Activated naive CD4-positive, alpha-beta T cell treated with anti-CD3 and anti-CD28 coated beads, Interleukin-2, amount 10 ng/mL, durations not matched to agents 7 days and 5 days (primary cell): ENCODE data around the gene ATP11C.

Source experiments
- CTCF ChIA-PET: fragments of 350-600 bp; sonication (Branson Sonifier 250); formaldehyde crosslinking; loops from one replicate; lab custom pipeline; 2021; ENCODE audit warnings: antibody characterized with exemption; lab: Charles Lee
- DNase-seq: peaks from one replicate; pipeline ENCODE4 v3.0.0-alpha.2; 2020
- H3K27ac Mint-ChIP-seq: one replicate; pipeline ENCODE4 v1.8.0; 2021; ENCODE audit warnings: mild to moderate bottlenecking, moderate library complexity, mixed read lengths
- H3K27me3 Mint-ChIP-seq: one replicate; pipeline ENCODE4 v1.8.0; 2021; ENCODE audit warnings: mild to moderate bottlenecking, mixed read lengths
- H3K36me3 Mint-ChIP-seq: one replicate; pipeline ENCODE4 v1.8.0; 2021; ENCODE audit warnings: mixed read lengths
- H3K4me1 Mint-ChIP-seq: one replicate; pipeline ENCODE4 v1.8.0; 2021; ENCODE audit warnings: mixed read lengths
- H3K4me3 Mint-ChIP-seq: one replicate; pipeline ENCODE4 v1.8.0; 2021; ENCODE audit warnings: mild to moderate bottlenecking, moderate library complexity, mixed read lengths
- H3K9me3 Mint-ChIP-seq: one replicate; pipeline ENCODE4 v1.8.0; 2021; ENCODE audit warnings: mixed read lengths

Gene ATP11C

DNA sequence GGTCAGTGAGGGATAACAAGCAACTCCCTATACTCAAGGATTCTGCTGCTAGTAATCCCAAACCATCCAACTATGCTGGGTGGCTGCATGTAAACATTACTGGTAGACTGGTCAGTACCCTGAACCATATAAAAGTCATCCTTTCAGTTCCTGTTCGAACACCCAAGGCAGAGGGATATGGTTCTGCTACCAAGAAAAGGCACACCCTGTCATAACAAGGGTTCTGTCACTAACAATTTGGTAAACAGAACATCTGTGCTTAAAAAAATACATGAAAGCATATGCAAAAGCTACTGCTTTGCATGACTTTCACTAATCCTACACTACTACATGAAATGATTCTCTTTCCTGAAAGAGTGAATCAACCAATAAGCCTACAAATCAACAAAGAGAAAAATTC lies 148.0 kb downstream of the ATP11C start:
- Mint-ChIP-seq H3K27ac (no peak overlapping the region), H3K36me3 (peaks cover 27% of the 10 kb centered on the region), H3K4me3 (no peak overlapping the region), H3K27me3 (no peaks in the 10 kb centered on the region), H3K9me3 (no peaks in the 10 kb centered on the region), H3K4me1 (peaks cover 4% of the 10 kb centered on the region)
- CTCF ChIA-PET = no interaction called here
- DNase-seq = no peak

DNA sequence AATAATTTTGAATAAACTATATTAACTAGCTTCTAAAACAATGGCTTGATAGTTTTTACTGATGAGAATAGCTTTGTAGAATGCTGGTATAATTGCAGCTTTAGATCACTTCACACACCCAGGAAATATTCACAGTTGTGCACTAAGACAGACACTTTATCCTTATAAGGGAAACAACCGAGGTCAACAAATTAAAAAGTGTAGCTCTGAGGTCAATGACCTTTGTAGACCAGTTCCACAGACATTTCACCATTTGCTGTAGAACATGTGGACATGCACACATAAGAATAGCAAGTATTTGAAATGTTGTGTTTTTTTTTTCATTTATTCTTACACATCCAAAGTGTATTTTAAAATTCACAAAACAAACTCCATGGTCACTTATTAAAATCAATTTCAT lies 148.9 kb downstream of the ATP11C start:
- Mint-ChIP-seq H3K36me3 (peaks cover 29% of the 10 kb centered on the region), H3K4me1 (peaks cover 4% of the 10 kb centered on the region), H3K4me3 (no peak overlapping the region), H3K9me3 (no peaks in the 10 kb centered on the region), H3K27me3 (no peaks in the 10 kb centered on the region), H3K27ac (no peak overlapping the region)
- DNase-seq = no peak
- CTCF ChIA-PET = no interaction called here

DNA sequence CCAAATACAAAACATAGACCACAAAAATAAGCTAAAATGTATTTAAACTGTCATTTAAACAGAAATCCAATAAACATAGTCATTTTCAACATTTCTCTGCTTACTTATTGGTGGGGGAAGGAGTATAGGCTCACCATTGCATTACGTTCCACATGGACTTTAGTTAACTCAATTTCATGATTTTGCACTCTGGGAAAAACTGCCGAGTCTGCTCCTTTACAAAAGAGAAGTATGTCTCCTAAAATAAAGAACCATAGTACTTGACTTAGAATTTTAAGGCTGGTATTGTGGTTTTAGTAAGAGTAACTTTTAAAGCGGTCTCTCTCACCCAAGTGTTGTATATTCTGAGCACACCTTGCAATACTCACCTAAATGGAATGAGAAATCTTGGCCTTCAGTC lies 149.8 kb downstream of the ATP11C start:
- H3K27ac Mint-ChIP-seq = no peak overlapping the region
- no peak for DNase-seq
- H3K4me3 Mint-ChIP-seq = no peak overlapping the region
- H3K27me3 Mint-ChIP-seq = no peaks in the 10 kb centered on the region
- peaks cover 4% of the 10 kb centered on the region for H3K4me1 Mint-ChIP-seq
- H3K9me3 Mint-ChIP-seq = no peaks in the 10 kb centered on the region
- CTCF ChIA-PET = no interaction called here
- H3K36me3 Mint-ChIP-seq = peaks cover 28% of the 10 kb centered on the region

DNA sequence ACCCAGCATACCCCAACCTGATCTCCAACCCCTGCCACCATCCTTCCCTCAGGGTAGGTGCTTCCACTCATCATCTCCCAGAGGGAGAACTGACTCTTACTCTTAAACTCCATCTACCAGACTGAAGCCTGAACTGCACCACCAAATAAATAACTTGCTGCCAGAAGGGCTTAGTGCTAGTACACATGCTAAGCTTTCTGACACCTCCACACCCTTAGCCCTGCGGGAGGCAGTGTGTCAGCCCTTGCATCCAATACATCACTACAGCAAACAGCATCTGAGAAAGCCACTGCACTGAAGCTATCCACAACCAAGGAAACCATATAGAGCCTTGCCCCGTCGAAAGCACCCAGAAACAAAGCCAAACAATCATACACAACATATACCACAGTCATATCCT lies 156.3 kb downstream of the ATP11C start:
- Mint-ChIP-seq H3K36me3 (peaks cover 45% of the 10 kb centered on the region), H3K9me3 (peaks cover 10% of the 10 kb centered on the region)
- CTCF ChIA-PET = no interaction called here

DNA sequence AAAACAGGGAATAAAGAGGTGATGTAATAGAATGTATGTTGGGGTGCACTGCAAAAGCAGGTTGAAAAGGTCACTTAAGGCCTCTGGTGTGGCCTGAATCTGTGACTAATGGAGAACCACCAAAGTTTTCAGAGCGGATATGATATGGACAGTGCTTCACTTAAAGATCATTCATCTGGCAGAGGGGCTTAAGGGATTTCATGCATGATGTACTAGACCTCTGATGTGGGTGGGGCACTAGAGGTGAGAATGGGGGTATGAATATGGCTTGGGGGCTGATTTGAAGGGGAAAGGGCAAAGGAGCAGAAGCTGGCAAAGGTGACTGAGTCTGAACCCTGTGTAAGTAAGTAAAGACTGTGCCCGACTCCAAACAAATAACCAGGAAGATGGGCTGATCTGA lies 162.5 kb downstream of the ATP11C start:
- H3K36me3 Mint-ChIP-seq = peaks cover 44% of the 10 kb centered on the region
- no peaks in the 10 kb centered on the region for H3K4me1 Mint-ChIP-seq
- CTCF ChIA-PET = no interaction called here
- no peak for DNase-seq
- H3K27ac Mint-ChIP-seq = no peak overlapping the region
- H3K27me3 Mint-ChIP-seq = no peaks in the 10 kb centered on the region
- no peak overlapping the region for H3K4me3 Mint-ChIP-seq
- H3K9me3 Mint-ChIP-seq = peaks cover 10% of the 10 kb centered on the region

More for the DNA sequence above, 156.3 kb downstream of the ATP11C start:
- no peak for DNase-seq
- no peaks in the 10 kb centered on the region for H3K27me3 Mint-ChIP-seq
- peak overlapping the region; percentile 16 for H3K27ac Mint-ChIP-seq
- no peak overlapping the region for H3K4me3 Mint-ChIP-seq
- H3K4me1 Mint-ChIP-seq = no peaks in the 10 kb centered on the region

DNA sequence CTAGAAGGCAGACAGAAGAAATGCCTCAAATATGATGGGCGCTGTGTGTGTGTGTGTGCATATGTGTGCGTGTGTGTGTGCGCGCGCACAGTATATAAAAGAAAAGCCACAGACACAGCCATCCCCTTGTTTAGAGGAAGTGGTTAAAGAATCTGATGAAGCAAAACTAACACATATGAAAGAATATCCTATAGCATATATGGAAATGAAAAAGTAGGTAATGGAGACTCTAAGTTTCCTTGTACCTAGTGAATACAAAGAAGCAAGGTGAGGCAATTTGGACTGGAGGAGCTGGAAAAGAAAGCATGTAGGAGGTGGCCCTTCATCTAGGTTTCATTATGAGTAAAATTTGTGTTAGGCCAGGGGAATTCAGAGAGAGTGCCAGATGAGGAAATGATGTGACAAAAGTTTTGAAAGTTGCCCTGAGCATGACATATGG lies 166.3 kb downstream of the ATP11C start:
- Mint-ChIP-seq H3K4me3 (no peak overlapping the region), H3K36me3 (peaks cover 19% of the 10 kb centered on the region), H3K4me1 (no peaks in the 10 kb centered on the region), H3K27ac (no peak overlapping the region), H3K27me3 (no peaks in the 10 kb centered on the region), H3K9me3 (no peaks in the 10 kb centered on the region)
- DNase-seq = peak; percentile 62
- CTCF ChIA-PET = interaction anchor here (1.3 kb wide), 1 partner anchor 200 kb away, joined by 3 read pairs; no protein-coding TSS in a partner anchor

DNA sequence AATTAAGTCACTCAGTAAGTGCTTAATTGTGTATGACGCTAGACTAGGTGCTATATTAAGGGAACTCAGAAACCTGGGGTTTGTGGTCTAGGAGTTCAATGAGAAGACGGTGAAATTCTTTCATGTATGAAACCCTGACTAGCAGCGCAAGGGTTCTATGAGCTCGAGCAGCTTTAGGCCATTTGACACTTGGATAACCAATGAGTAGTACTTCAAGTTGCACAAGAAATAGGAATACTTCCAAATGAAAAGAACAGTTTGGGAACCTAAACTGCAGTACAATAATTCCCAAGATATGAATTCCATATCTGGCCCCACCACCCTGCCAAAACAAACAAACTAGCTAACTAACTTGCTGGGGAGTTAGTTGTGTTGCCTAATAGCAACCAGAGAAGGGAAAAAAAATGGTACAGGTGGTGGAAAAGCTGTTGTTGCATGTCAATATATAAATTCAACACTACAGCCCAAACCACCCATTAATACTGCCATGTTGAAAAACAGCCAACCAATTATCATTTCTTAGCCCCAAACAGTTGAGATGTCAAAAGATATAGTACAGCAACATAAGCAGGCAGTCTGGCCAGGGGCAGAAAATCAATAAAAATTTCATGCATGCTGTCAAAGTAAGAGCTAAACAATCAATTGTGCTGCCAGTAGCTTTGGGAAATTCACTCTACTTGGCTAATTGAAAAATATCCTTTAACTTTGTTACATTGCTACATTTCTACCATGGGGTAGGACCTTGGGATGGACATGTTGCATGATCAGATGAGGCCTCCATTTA lies 170.3 kb downstream of the ATP11C start:
- Mint-ChIP-seq H3K4me3 (no peak overlapping the region), H3K4me1 (no peaks in the 10 kb centered on the region), H3K27me3 (no peaks in the 10 kb centered on the region), H3K9me3 (no peaks in the 10 kb centered on the region), H3K27ac (no peak overlapping the region), H3K36me3 (no peaks in the 10 kb centered on the region)
- no peak for DNase-seq
- CTCF ChIA-PET = no interaction called here

DNA sequence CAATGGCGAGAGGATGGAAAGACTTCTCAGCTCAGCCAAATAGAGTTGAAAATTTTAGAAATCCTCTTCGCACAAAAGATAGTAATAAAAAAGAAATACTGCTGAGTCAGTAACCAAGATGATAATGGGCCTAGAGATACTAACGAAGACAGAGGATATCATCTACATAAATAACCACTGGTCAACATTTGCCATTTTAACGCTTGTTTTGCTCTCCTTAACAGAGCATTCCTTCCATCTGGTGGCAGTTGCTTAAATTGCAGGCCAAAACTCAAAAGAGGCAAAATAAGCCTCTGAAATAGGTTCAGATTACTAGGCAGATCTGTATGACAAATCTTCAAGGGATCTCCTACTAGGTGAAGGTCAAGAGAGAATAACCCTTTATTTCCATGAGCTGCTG lies 173.2 kb downstream of the ATP11C start:
- DNase-seq = no peak
- H3K9me3 Mint-ChIP-seq = peaks cover 5% of the 10 kb centered on the region
- peaks cover 18% of the 10 kb centered on the region for H3K36me3 Mint-ChIP-seq
- H3K4me3 Mint-ChIP-seq = no peak overlapping the region
- no peaks in the 10 kb centered on the region for H3K27me3 Mint-ChIP-seq
- H3K27ac Mint-ChIP-seq = no peak overlapping the region
- H3K4me1 Mint-ChIP-seq = no peaks in the 10 kb centered on the region
- CTCF ChIA-PET = interaction anchor here (0.9 to 1.7 kb wide), 2 partner anchors 9 to 25 kb away, joined by 3 to 4 read pairs; no protein-coding TSS in a partner anchor

DNA sequence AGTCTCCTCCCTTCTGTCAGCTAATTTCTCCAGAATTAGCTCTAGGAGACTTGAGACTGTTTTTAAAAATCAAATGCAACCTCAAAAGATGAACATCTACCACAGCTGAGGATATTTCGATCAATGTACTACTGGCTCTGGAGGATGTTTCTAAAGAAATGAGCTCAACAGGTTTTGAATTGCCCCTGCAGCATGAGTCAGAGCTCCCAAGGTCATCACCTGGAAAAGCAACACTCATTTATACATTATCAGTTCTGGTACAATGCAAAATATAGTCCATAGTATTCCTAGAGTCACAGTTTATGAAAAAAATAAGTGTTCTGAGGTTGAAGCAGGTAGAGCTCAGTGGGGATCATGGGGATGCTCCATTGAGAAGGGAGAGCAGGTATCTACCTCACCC lies 174.0 kb downstream of the ATP11C start:
- DNase-seq = no peak
- Mint-ChIP-seq H3K27ac (no peak overlapping the region), H3K27me3 (no peaks in the 10 kb centered on the region), H3K4me3 (no peak overlapping the region), H3K36me3 (peaks cover 26% of the 10 kb centered on the region), H3K9me3 (peaks cover 13% of the 10 kb centered on the region), H3K4me1 (no peaks in the 10 kb centered on the region)
- CTCF ChIA-PET = interaction anchor here (0.6 kb wide), 1 partner anchor 70 kb away, joined by 3 read pairs; no protein-coding TSS in a partner anchor

DNA sequence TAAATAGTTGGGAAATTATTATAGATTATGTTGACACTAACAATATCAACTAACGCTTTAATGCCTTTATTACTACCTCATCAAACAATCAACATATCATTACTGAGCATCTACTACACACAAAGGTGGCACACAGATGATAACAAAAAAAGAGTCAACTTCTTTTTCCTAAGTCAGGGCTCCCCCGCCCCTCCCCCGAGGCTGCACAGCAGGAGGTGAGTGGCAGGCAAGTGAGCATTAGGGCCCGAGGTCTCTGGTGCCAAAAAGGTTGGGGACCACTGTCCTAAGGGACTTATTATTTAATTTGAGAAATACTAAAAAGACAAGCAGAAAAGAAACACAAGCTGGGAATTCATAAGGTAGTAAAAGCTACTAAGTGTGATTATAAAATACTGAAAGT lies 174.6 kb downstream of the ATP11C start:
- H3K4me3 Mint-ChIP-seq = no peak overlapping the region
- peaks cover 16% of the 10 kb centered on the region for H3K9me3 Mint-ChIP-seq
- H3K27me3 Mint-ChIP-seq = no peaks in the 10 kb centered on the region
- H3K4me1 Mint-ChIP-seq = no peaks in the 10 kb centered on the region
- H3K27ac Mint-ChIP-seq = no peak overlapping the region
- CTCF ChIA-PET = interaction anchor here (0.6 kb wide), 1 partner anchor 69 kb away, joined by 3 read pairs; no protein-coding TSS in a partner anchor
- no peak for DNase-seq
- H3K36me3 Mint-ChIP-seq = peaks cover 30% of the 10 kb centered on the region

DNA sequence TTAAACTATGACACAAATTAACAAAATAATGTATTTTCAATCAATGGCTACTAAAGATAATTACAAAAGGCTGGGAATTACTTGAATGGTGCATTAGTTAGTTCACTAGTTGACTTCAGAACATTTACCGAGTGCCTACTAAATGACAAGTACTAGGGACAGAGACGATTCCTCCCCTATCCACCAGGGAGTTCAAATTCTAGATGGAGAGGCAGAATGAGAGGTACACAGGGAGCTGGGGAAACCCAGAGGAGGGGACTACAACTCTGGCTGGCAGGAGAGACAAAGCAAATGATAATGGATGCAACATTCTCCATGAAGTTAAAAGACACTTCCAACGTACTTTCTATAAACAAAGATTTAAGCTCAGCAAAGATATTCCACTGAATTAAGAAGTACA lies 181.8 kb downstream of the ATP11C start:
- Mint-ChIP-seq H3K27me3 (no peaks in the 10 kb centered on the region), H3K4me3 (no peak overlapping the region), H3K4me1 (no peaks in the 10 kb centered on the region), H3K27ac (no peak overlapping the region), H3K36me3 (peaks cover 47% of the 10 kb centered on the region), H3K9me3 (peaks cover 20% of the 10 kb centered on the region)
- no peak for DNase-seq
- CTCF ChIA-PET = no interaction called here

DNA sequence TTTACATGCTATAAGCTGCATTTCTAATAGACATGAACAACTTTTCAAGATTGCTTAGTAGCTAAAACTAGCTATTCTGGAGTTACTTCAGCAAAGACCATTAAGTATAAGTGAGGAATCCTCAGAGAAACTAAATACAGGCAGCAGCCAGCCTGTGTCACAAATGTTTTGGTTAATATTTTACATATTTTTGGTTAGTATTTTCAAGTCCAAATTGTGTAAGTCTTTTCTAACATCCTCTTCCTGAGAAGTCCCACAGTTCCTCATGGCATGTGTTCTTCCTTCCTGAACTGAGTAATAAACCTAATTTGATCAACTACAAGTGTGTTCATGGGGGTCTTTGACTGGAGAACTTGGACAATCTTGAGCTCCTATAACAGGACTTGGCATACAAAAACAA lies 182.5 kb downstream of the ATP11C start:
- H3K36me3 Mint-ChIP-seq = peaks cover 41% of the 10 kb centered on the region
- CTCF ChIA-PET = interaction anchor here (1.2 to 1.5 kb wide), 2 partner anchors 10 to 14 kb away, joined by 4 read pairs; no protein-coding TSS in a partner anchor

DNA sequence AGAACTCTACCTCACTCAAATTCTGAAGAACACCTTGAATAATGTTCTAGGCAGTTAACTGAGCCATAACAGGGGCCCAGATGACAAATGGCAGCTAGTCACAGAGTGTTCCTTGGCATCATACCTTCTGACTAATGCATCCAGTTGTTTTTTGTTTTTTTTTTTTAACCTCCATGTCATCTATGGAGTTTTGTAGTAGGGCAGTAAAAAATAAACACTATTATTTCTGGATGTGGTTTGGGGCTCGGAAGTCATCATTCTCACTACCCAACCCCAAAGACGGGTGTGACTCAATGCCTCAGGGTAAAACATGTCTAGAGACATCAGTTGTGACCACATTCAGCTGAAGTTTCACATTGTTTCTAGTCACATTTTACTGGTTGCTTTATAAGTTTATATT lies 193.7 kb downstream of the ATP11C start:
- peaks cover 21% of the 10 kb centered on the region for H3K36me3 Mint-ChIP-seq
- CTCF ChIA-PET = no interaction called here
- no peaks in the 10 kb centered on the region for H3K9me3 Mint-ChIP-seq
- peak overlapping the region; percentile 69 for H3K27ac Mint-ChIP-seq
- peaks cover 19% of the 10 kb centered on the region for H3K4me1 Mint-ChIP-seq
- H3K4me3 Mint-ChIP-seq = no peak overlapping the region
- peak; percentile 29 for DNase-seq
- H3K27me3 Mint-ChIP-seq = no peaks in the 10 kb centered on the region

More for the DNA sequence above, 182.5 kb downstream of the ATP11C start:
- H3K4me3 Mint-ChIP-seq = no peak overlapping the region
- no peak for DNase-seq
- no peaks in the 10 kb centered on the region for H3K4me1 Mint-ChIP-seq
- H3K9me3 Mint-ChIP-seq = peaks cover 20% of the 10 kb centered on the region
- H3K27me3 Mint-ChIP-seq = no peaks in the 10 kb centered on the region
- no peak overlapping the region for H3K27ac Mint-ChIP-seq

DNA sequence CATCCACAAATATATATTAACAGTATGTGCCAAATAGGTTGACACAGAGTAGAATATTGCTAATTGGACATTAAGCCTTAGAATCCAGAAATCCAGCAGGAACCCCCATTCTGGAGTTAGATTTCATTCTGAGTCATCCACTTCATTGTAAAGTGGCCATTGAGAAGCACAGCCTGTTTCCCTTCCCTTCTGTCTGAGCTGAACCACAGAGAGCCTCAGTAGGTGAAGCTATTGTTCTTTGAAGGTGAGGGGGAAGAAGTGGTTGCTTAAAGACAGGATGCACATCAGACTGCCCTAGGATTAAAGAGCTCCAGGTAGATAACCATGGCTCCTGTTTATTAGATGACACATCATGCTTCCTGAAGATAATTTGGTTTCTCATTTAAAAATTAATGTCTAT lies 194.3 kb downstream of the ATP11C start:
- H3K36me3 Mint-ChIP-seq = peaks cover 21% of the 10 kb centered on the region
- CTCF ChIA-PET = interaction anchor here (0.7 kb wide), 1 partner anchor 550 kb away, joined by 3 read pairs; no protein-coding TSS in a partner anchor
- H3K27ac Mint-ChIP-seq = peak overlapping the region; percentile 69

DNA sequence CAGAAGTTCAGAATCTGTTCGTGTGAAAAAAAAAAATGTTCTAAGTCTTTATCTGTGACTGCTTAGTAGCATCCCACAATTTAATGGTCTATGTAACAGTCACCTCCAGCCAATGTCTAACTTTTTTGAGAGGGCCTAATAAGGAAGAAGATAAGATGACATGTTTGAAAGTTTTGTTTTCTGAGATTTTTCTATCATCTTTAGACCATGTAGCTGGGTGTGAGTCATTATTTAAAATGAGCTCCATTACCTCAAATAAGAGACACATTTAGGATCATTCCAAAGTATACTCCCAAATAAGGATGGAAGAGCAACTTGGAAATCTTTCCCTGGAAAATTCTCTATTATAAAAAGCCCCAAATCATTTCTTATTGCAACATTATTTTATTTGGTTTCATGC lies 196.7 kb downstream of the ATP11C start:
- Mint-ChIP-seq H3K9me3 (no peaks in the 10 kb centered on the region), H3K4me1 (peaks cover 19% of the 10 kb centered on the region), H3K27me3 (no peaks in the 10 kb centered on the region), H3K4me3 (no peak overlapping the region), H3K27ac (no peak overlapping the region), H3K36me3 (peaks cover 19% of the 10 kb centered on the region)
- CTCF ChIA-PET = no interaction called here
- no peak for DNase-seq

More for the DNA sequence above, 194.3 kb downstream of the ATP11C start:
- Mint-ChIP-seq H3K9me3 (no peaks in the 10 kb centered on the region), H3K27me3 (no peaks in the 10 kb centered on the region), H3K4me1 (peaks cover 19% of the 10 kb centered on the region), H3K4me3 (no peak overlapping the region)
- DNase-seq = no peak
